SK-N-SH treated with all-trans-retinoic acid at 6 μM for 48 hours (cell line): Measurements from ENCODE around the gene TMEM63A.

Experiments
- ATAC-seq: fragments of 200-7000 bp; cut with Tn5 transposase; 3 replicates; pipeline ENCODE4 v1.9.1; 2020; ENCODE audit warnings: mild to moderate bottlenecking, moderate library complexity
- ARNTL ChIP-seq: fragments of 450-650 bp; formaldehyde crosslinking; IDR thresholded peaks from 2 replicates; pipeline ENCODE4 v1.5.0; 2020; ENCODE audit warnings: low read depth, mild to moderate bottlenecking, moderate library complexity, borderline replicate concordance
- BACH2 ChIP-seq: fragments of 250-450 bp; sonication (Bioruptor Pico); IDR thresholded peaks from 2 replicates; pipeline ENCODE4 v1.9.0; 2021; ENCODE audit warnings: mild to moderate bottlenecking, borderline replicate concordance
- CREB5 ChIP-seq: fragments of 250-450 bp; sonication (Bioruptor Pico); IDR thresholded peaks from 2 replicates; pipeline ENCODE4 v1.5.1; 2020; ENCODE audit warnings: low read depth, mild to moderate bottlenecking, moderate library complexity
- CSDC2 ChIP-seq: fragments of 250-450 bp; sonication (Bioruptor Pico); IDR thresholded peaks from 2 replicates; pipeline ENCODE4 v1.5.0; 2020; ENCODE audit warnings: mild to moderate bottlenecking, moderate library complexity
- ESRRG ChIP-seq: fragments of 250-450 bp; sonication (Bioruptor Pico); IDR thresholded peaks from 2 replicates; pipeline ENCODE4 v1.6.1; 2021; ENCODE audit warnings: mild to moderate bottlenecking
- GLIS3 ChIP-seq: fragments of 250-450 bp; sonication (Bioruptor Pico); IDR thresholded peaks from 2 replicates; pipeline ENCODE4 v1.5.0; 2020; ENCODE audit warnings: mild to moderate bottlenecking, moderate library complexity
- ISL1 ChIP-seq: fragments of 250-450 bp; sonication (Bioruptor Pico); IDR thresholded peaks from 2 replicates; pipeline ENCODE4 v2.1.2; 2022; ENCODE audit warnings: mild to moderate bottlenecking, moderate library complexity
- OSR1 ChIP-seq: fragments of 250-450 bp; sonication (Bioruptor Pico); IDR thresholded peaks from 2 replicates; pipeline ENCODE4 v1.8.0; 2022; ENCODE audit warnings: moderate library complexity, mild to moderate bottlenecking, inconsistent platforms
- POU6F1 ChIP-seq: fragments of 250-450 bp; sonication (Bioruptor Pico); IDR thresholded peaks from 2 replicates; pipeline ENCODE4 v1.8.0; 2021; ENCODE audit warnings: low read depth, mild to moderate bottlenecking, moderate library complexity, borderline replicate concordance
- PPARA ChIP-seq: fragments of 250-450 bp; sonication (Bioruptor Pico); IDR thresholded peaks from 2 replicates; pipeline ENCODE4 v1.5.0; 2020; ENCODE audit warnings: mild to moderate bottlenecking, borderline replicate concordance
- RARB ChIP-seq: fragments of 250-450 bp; sonication (Bioruptor Pico); IDR thresholded peaks from 2 replicates; pipeline ENCODE4 v1.8.0; 2021; ENCODE audit warnings: mild to moderate bottlenecking, moderate library complexity
- SNAI2 ChIP-seq: fragments of 250-450 bp; sonication (Bioruptor Pico); IDR thresholded peaks from 2 replicates; pipeline ENCODE4 v1.5.0; 2020; ENCODE audit warnings: mild to moderate bottlenecking, moderate library complexity
- TCF4 ChIP-seq: fragments of 250-450 bp; sonication (Bioruptor Pico); IDR thresholded peaks from 2 replicates; pipeline ENCODE4 v1.8.0; 2021; ENCODE audit warnings: mild to moderate bottlenecking, moderate library complexity, borderline replicate concordance
- TOX ChIP-seq: fragments of 250-450 bp; sonication (Bioruptor Pico); IDR thresholded peaks from 2 replicates; pipeline ENCODE4 v1.8.0; 2021; ENCODE audit warnings: mild to moderate bottlenecking, moderate library complexity, borderline replicate concordance
- TSHZ2 ChIP-seq: fragments of 250-450 bp; sonication (Bioruptor Pico); IDR thresholded peaks from 2 replicates; pipeline ENCODE4 v1.5.0; 2020; ENCODE audit warnings: mild to moderate bottlenecking, moderate library complexity
- ZC3H10 ChIP-seq: fragments of 250-450 bp; sonication (Bioruptor Pico); IDR thresholded peaks from 2 replicates; pipeline ENCODE4 v1.5.1; 2021; ENCODE audit warnings: mild to moderate bottlenecking, moderate library complexity
- ZFP3 ChIP-seq: fragments of 250-450 bp; sonication (Bioruptor Pico); IDR thresholded peaks from 2 replicates; pipeline ENCODE4 v1.5.0; 2020; ENCODE audit warnings: mild to moderate bottlenecking, moderate library complexity
- ZFP30 ChIP-seq: fragments of 450-650 bp; formaldehyde crosslinking; IDR thresholded peaks from 2 replicates; pipeline ENCODE4 v1.5.0; 2022; ENCODE audit warnings: mild to moderate bottlenecking, moderate library complexity
- ZNF565 ChIP-seq: fragments of 450-650 bp; formaldehyde crosslinking; conservative IDR thresholded peaks from 2 replicates; pipeline ENCODE4 v1.5.0; 2020; ENCODE audit warnings: low read depth, mild to moderate bottlenecking, moderate library complexity
- ZNF70 ChIP-seq: fragments of 450-650 bp; formaldehyde crosslinking; IDR thresholded peaks from 2 replicates; pipeline ENCODE4 v1.5.0; 2020; ENCODE audit warnings: mild to moderate bottlenecking, moderate library complexity
- ZNF8 ChIP-seq: fragments of 450-650 bp; formaldehyde crosslinking; IDR thresholded peaks from 2 replicates; pipeline ENCODE4 v1.5.0; 2020; ENCODE audit warnings: mild to moderate bottlenecking, moderate library complexity
- TF ChIP-seq, protein P1 (sequence below): fragments of 250-450 bp; sonication (Bioruptor Pico); IDR thresholded peaks from 2 replicates; pipeline ENCODE4 v1.5.1; 2021; ENCODE audit warnings: mild to moderate bottlenecking, moderate library complexity
- TF ChIP-seq, protein P2 (sequence below): fragments of 250-450 bp; sonication (Bioruptor Pico); IDR thresholded peaks from 2 replicates; pipeline ENCODE4 v1.8.0; 2020; ENCODE audit warnings: mild to moderate bottlenecking, moderate library complexity, borderline replicate concordance

The TMEM63A gene

GRCh38 chr1:225881959-225882693 lies at the start of gene TMEM63A:
Gene TMEM63A, minus strand, starts transcription at chr1:225882380. Its CDS starts 4,800 bp downstream, at chr1:225877580.
- TF ChIP-seq OSR1: no peak
- TF ChIP-seq ZFP30: no peak
- TF ChIP-seq, protein P1, sequence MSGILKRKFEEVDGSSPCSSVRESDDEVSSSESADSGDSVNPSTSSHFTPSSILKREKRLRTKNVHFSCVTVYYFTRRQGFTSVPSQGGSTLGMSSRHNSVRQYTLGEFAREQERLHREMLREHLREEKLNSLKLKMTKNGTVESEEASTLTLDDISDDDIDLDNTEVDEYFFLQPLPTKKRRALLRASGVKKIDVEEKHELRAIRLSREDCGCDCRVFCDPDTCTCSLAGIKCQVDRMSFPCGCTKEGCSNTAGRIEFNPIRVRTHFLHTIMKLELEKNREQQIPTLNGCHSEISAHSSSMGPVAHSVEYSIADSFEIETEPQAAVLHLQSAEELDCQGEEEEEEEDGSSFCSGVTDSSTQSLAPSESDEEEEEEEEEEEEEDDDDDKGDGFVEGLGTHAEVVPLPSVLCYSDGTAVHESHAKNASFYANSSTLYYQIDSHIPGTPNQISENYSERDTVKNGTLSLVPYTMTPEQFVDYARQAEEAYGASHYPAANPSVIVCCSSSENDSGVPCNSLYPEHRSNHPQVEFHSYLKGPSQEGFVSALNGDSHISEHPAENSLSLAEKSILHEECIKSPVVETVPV: no peak
- no peak for TF ChIP-seq ESRRG (CRISPR knock-in tag)
- no peak for TF ChIP-seq RARB (CRISPR knock-in tag)
- no peak for TF ChIP-seq TOX (CRISPR knock-in tag)
- TF ChIP-seq PPARA (CRISPR knock-in tag): no peak
- no peak for TF ChIP-seq SNAI2
- TF ChIP-seq ISL1 (CRISPR knock-in tag): no peak
- no peak for TF ChIP-seq ZNF565 (CRISPR knock-in tag)
- TF ChIP-seq ZNF70 (CRISPR knock-in tag): no peak
- no peak for TF ChIP-seq BACH2 (CRISPR knock-in tag)
- TF ChIP-seq, protein P2, sequence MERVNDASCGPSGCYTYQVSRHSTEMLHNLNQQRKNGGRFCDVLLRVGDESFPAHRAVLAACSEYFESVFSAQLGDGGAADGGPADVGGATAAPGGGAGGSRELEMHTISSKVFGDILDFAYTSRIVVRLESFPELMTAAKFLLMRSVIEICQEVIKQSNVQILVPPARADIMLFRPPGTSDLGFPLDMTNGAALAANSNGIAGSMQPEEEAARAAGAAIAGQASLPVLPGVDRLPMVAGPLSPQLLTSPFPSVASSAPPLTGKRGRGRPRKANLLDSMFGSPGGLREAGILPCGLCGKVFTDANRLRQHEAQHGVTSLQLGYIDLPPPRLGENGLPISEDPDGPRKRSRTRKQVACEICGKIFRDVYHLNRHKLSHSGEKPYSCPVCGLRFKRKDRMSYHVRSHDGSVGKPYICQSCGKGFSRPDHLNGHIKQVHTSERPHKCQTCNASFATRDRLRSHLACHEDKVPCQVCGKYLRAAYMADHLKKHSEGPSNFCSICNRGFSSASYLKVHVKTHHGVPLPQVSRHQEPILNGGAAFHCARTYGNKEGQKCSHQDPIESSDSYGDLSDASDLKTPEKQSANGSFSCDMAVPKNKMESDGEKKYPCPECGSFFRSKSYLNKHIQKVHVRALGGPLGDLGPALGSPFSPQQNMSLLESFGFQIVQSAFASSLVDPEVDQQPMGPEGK (CRISPR knock-in tag): no peak
- TF ChIP-seq ZC3H10 (CRISPR knock-in tag): no peak
- no peak for TF ChIP-seq GLIS3
- TF ChIP-seq ZNF8 (CRISPR knock-in tag): no peak
- no peak for TF ChIP-seq CREB5 (CRISPR knock-in tag)
- no peak for TF ChIP-seq ZFP3 (CRISPR knock-in tag)
- peak; percentile 91 for ATAC-seq

GRCh38 chr1:225931270-225932136 lies 49.3 kb upstream of the TMEM63A start:
- no peak for TF ChIP-seq TSHZ2 (CRISPR knock-in tag)
- TF ChIP-seq GLIS3: no peak
- TF ChIP-seq ZNF8 (CRISPR knock-in tag): no peak
- TF ChIP-seq POU6F1 (CRISPR knock-in tag): no peak
- TF ChIP-seq ZFP30: no peak
- TF ChIP-seq CSDC2: no peak
- TF ChIP-seq ZFP3 (CRISPR knock-in tag): no peak
- TF ChIP-seq, protein P2 (CRISPR knock-in tag): no peak
- TF ChIP-seq TOX (CRISPR knock-in tag): no peak
- TF ChIP-seq SNAI2: no peak
- TF ChIP-seq ARNTL (CRISPR knock-in tag): no peak
- no peak for TF ChIP-seq BACH2 (CRISPR knock-in tag)
- no peak for TF ChIP-seq OSR1
- TF ChIP-seq TCF4 (CRISPR knock-in tag): no peak

More at GRCh38 chr1:225931270-225932136, 49.3 kb upstream of the TMEM63A start:
- no peak for ATAC-seq
